SH-SY5Y (cell line): ENCODE measurements around the gene CDC37L1.

Source experiments
- GATA2 ChIP-seq: IDR thresholded peaks from 2 replicates; pipeline ENCODE4 v1.6.1; 2011; ENCODE audit warnings: mild to moderate bottlenecking, low read depth, low read length
- GATA3 ChIP-seq: IDR thresholded peaks from 2 replicates; pipeline ENCODE4 v1.6.1; 2011; ENCODE audit warnings: low read depth, mild to moderate bottlenecking, low read length, moderate library complexity

Gene CDC37L1

GRCh38 chr9:4746278-4747030 lies 67.1 kb downstream of the CDC37L1 start:
- TF ChIP-seq GATA2, result no peak
- no peak for TF ChIP-seq GATA3

- no peak for TF ChIP-seq GATA2
- TF ChIP-seq GATA3, result no peak
Observed at GRCh38 chr9:4748612-4749011, 69.2 kb downstream of the CDC37L1 start.

GRCh38 chr9:4750023-4750673 lies 70.8 kb downstream of the CDC37L1 start:
- TF ChIP-seq GATA2 (no peak), GATA3 (no peak)

GRCh38 chr9:4755026-4755609 lies 75.7 kb downstream of the CDC37L1 start:
- TF ChIP-seq GATA3 (no peak), GATA2 (no peak)

- TF ChIP-seq GATA2, result no peak
- TF ChIP-seq GATA3, result no peak
Observed at GRCh38 chr9:4756420-4756819, 77.1 kb downstream of the CDC37L1 start.
